HG02852 (cell line): ENCODE results near the gene CDHR3.
A peak's percentile ranks its signal among the peaks of the same experiment; 100 is the strongest.

Source experiments
- ATAC-seq: cut with Tn5 transposase; IDR thresholded peaks from one replicate; pipeline ENCODE4 v1.9.1; 2021; ENCODE audit warnings: mild to moderate bottlenecking, moderate library complexity; ENCODE audit not compliant: unreplicated experiment

CDHR3 gene

GRCh38 chr7:106045586-106045985 lies 82.5 kb downstream of the CDHR3 start:
- ATAC-seq, result no peak

GRCh38 chr7:106047184-106047583 lies 84.1 kb downstream of the CDHR3 start:
- ATAC-seq, result no peak

GRCh38 chr7:106047818-106048705 lies 85.0 kb downstream of the CDHR3 start:
- ATAC-seq, result no peak

- no peak for ATAC-seq
Observed at GRCh38 chr7:106048706-106049020, 85.6 kb downstream of the CDHR3 start.

- no peak for ATAC-seq
Observed at GRCh38 chr7:106049139-106049752, 86.2 kb downstream of the CDHR3 start.

- no peak for ATAC-seq
Observed at GRCh38 chr7:106050002-106050745, 87.1 kb downstream of the CDHR3 start.

- no peak for ATAC-seq
Observed at GRCh38 chr7:106050746-106051117, 87.7 kb downstream of the CDHR3 start.

- ATAC-seq, result no peak
Observed at GRCh38 chr7:106052681-106053080, 89.6 kb downstream of the CDHR3 start.

- ATAC-seq, result no peak
Observed at GRCh38 chr7:106053109-106053508, 90.0 kb downstream of the CDHR3 start.

GRCh38 chr7:106054156-106054910 lies 91.3 kb downstream of the CDHR3 start:
- ATAC-seq, result no peak

GRCh38 chr7:106054971-106055532 lies 92.0 kb downstream of the CDHR3 start:
- ATAC-seq, result no peak

GRCh38 chr7:106056513-106057203 lies 93.6 kb downstream of the CDHR3 start:
- ATAC-seq, result peak; percentile 39

- no peak for ATAC-seq
Observed at GRCh38 chr7:106057204-106057961, 94.3 kb downstream of the CDHR3 start.

GRCh38 chr7:106057962-106058927 lies 95.2 kb downstream of the CDHR3 start:
- peak; percentile 60 for ATAC-seq

- ATAC-seq, result no peak
Observed at GRCh38 chr7:106058928-106059324, 95.9 kb downstream of the CDHR3 start.

GRCh38 chr7:106059556-106059955 lies 96.5 kb downstream of the CDHR3 start:
- ATAC-seq, result no peak

- no peak for ATAC-seq
Observed at GRCh38 chr7:106060394-106060920, 97.4 kb downstream of the CDHR3 start.
